NCI-H510A treated with DMSO at 0.1 percent for 48 hours (cell line): ENCODE data around the gene C3orf33.

Experiments used
- DNase-seq: peaks from one replicate; lab custom pipeline; 2025; lab: John Stamatoyannopoulos, UW

The C3orf33 gene

DNA sequence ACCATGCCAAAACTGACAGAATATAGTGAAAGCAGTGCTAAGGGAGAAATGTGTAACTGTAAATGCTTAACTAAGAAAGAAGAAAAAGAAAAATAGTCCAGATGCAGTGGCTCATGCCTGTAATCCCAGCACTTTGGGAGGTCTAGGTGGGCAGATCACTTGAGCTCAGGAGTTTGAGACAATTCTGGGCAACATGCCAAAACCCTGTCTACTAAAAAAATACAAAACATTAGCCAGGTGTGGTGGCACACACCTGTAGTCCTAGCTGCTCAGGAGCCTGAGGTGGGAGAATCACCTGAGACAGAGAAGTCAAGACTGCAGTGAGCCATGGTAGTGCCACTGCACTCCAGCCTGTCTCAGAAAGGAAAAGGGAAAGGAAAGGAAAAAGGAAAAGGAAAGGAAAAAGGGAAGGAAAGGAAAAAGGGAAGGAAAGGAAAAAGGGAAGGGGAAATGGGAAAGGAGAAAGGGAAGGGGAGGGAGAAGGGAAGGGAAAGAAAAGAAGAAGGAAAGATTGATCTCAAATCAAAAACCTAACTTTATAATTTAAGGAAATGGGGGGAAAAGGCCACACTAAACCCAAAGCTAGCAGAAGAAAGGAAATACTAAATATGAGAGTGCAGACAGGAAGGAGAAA lies 20.3 kb downstream of the C3orf33 start:
- DNase-seq = peak; percentile 4

DNA sequence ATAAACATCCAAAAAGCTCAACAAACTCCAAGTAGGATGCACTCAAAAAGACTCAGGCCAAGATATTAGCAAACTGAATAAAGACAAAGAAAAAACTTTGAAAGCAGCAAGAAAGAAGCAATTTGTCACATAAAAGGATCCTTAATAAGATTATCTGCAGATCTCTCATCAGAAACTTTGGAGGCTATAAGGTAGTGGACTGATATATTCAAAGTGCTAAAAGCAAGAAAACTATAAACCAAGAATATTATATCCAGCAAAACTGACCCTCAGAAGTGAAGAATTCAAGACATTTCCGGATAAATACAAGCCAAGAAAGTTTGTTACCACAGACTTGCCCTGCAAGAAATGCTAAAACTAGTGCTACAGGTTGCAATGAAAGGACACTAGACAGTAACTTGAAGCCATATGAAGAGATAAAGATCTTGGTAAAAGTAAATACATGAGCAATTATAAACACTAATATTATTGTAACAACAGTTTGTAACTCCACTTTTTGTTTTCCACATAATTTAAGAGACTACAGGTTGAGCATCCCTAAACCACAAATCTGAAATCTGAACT lies 23.6 kb downstream of the C3orf33 start:
- DNase-seq = no peak

DNA sequence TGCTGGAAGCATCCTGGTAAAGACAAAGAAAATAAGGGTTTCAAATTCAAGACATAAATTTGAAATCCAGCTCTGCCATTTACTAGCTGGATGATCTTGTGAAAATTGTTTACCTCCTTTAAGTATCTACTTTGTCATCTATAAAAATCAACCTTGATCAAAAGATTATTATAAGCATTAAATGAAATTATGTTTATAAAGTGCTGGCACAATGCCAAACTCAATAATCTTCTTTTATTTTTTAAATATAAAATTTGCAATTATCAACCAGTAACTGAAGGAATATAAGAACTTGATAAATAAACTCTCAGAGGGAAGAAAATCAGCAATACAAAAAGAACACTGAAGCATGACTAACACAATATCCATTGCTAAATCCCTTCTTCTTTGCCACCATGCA lies 25.8 kb downstream of the C3orf33 start:
- no peak for DNase-seq

DNA sequence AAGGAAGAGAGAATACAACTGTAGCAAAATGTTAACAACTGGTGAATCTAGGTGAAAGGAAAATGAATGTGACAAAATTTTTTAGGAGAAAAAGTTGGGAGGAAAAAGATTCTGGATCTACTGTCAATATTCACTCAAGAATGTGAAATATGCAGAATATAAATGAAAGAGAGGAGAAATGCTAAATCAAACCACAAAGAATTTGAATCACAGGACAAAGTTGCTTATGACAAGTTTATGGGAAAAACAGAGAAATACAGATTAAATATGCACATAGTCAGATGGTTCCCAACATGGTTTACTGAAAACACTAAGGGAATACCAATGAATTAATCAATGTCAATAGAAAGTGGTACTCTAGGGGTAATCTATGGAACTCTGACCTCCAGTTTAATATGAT lies 27.6 kb downstream of the C3orf33 start:
- DNase-seq = no peak

DNA sequence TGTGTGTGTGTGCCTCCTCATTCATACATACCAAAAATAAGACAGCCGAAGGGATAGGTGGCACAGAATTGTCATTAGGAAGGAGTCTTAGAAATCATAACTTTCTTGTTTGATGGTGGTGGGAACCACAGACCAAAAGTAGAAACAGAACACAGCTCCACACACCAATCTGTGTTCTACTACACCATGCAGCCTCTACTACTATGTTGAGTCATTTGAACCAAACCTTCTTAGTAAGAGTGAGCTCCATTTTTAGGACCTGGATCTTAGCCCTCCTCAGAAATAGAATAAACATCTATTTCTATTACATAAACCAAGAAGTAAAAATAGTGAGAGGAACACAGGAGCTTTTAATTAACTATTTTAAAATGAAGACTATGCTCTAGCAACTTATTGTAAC lies 33.3 kb downstream of the C3orf33 start:
- DNase-seq = no peak

DNA sequence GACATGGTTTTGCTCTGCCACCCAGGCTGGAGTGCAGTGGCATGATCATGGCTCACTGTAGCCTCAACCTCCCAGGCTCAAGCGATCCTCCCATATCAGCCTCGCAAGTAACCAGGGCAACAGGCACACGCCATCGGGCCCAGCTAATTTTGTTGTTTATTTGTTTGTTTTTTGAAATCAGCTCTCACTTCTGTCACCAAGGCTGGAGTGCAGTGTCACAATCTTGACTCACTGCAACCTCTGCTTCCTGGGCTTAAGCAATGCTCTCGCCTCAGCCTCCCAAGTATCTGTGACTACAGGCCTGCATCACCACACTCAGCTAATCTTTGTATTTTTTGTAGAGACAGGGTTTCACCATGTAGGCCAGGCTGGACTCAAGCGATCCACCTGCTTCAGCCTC lies 35.0 kb downstream of the C3orf33 start:
- DNase-seq = no peak

DNA sequence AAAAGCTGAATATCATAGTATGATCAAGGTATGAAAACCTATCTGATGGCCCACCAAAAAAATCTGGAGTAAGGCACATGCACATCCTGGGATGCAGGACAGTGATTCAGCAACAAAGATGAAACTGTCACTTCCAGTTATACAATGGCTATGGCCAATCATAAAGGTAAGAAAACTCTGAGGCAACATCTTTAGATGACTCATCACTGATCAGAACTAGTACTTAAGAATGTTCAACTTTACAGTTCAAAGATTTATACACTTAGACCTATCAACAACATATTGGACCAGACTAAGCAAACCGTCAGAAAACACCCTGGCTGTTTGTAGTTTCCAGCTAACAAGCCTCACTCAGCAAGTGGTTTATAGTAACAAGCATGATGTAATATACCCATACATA lies 39.9 kb downstream of the C3orf33 start:
- DNase-seq = no peak

DNA sequence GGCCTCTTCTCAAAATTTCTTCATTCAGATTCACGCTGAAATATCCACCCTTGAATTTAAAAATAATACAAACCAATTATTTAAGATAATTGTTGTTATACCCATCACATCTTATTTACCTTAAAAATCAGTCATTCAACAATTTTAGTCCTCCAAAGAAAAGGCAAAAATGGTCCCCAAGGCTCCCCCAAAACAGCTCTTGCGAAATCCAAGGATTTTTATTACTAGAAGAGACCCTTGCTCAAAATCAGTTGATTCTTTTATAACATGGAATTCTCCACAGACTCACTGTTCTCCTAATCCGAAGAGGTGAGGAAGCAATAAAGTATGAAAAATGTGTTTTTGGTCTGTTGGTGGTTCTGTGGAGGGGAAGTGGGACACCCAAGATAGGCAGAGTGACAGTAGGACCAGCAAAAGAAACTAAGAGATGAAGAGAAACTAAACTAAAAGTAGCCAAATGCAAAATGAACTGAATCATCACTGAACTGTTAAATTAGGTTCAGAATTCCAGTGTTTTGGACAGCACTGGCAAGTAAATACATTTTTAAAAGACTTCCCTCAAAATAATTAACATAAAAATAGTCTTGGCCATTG lies 42.1 kb downstream of the C3orf33 start:
- no peak for DNase-seq

DNA sequence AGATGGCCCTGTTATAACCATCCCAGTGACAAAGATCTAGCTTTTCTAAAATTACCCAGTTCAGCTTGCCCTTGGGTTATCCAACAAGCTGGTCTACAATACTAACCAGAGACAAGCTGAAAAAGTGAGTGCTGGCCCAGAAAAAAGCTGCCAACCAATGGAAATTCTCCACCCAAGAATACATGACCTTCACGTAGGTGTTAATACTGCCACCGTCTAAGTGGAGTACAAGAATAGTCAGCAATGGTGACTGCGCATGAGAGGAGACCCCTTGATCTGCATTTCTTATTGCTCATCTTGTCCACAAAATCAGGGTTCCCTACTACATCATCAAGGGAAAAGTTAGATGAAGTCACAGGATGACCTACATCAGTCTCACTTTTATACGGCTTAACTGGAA lies 45.4 kb downstream of the C3orf33 start:
- DNase-seq = no peak

DNA sequence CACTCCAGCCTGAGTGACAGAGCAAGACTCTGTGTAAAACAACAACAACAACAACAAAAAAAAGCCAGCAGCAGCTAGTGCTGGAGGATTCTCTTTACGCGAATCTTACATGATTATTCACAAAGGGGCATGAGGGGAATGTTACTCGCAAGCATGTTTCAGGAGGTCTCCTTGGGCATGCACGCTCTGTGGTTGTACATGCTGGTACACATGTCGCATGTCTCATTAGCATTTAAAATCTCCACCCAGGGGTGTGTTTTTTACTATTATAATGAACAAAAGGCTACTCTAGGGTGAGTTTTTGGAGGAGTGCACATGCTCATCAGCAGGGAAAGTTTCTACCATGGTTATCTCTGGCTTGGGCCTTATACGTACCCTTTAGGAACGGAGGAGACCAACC lies 48.5 kb downstream of the C3orf33 start:
- no peak for DNase-seq

DNA sequence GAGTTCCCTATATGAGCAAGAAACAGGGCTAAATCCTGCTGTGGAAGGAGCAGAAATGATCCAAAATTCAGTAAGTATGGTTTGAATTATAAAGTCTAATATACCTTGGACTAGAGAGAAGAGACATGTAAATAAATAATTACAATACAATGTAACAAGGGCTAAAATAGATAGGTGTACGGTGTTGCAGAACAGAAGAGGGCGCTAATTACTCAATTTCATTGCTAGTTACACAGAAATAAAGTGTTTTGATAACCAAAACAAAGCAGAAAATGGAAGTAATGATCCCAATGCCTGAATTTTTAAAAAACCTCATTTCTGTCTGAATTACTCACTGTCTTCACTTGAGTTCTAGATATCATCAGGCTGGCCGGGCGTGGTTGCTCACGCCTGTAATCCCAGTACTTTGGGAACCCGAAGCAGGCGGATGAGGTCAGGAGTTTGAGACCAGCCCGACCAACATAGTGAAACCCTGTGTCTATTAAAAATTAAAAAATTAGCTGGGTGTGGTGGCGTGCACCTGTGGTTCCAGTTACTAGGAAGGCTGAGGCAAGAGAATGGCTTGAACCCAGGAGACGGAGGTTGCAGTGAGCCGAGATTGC lies 52.9 kb downstream of the C3orf33 start:
- peak; percentile 40 for DNase-seq

DNA sequence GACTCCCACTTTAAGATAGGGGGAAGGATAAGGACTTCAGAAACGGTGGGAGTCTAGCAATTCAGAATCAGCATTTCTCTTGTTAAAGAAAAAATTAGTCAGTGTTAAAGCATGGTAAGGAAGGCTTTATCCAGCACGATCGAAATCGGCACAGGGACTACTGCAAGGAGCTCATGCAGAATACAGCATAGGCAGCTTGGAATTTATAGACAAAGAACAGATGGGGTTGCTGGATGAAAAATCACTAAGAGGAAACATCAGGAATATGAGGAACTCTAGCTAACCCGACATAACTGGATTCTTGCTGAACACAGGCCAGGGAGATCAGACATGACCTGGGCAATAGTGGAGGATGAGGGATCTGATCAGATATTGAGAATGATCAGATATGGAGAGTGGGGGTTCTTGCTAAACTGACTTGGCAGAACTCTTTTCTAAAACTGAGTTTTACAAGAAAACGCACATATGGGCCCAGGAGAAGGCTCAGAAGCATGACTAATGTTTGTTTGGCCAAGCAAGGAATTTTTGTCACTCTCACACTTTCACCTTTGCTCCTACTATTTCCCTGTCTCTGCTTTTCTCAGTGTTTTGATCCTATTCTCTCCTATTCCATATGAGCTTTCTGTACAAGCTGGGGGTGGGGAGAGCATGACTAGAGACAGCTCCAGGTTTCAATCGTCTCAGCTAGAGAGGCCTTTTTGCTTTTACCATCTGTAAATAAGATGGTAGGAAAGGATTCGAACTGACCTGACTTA lies 57.3 kb downstream of the C3orf33 start:
- DNase-seq = no peak

DNA sequence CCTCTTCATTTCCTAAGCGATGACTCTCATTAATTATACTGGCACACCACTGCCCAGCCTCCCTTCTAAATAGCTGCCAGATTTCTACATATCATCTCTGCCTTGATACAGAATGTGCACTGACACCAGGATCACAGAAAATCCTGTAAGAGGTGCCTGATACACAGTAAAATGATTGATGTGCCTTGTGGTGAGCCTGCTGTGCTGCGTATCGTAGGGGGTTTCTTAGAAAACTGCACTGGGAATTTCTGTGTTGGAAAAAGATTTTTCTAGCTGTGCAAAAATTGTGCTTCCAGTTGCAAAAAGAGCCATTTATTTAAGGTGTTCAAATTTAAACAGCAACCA lies 58.2 kb downstream of the C3orf33 start:
- no peak for DNase-seq

DNA sequence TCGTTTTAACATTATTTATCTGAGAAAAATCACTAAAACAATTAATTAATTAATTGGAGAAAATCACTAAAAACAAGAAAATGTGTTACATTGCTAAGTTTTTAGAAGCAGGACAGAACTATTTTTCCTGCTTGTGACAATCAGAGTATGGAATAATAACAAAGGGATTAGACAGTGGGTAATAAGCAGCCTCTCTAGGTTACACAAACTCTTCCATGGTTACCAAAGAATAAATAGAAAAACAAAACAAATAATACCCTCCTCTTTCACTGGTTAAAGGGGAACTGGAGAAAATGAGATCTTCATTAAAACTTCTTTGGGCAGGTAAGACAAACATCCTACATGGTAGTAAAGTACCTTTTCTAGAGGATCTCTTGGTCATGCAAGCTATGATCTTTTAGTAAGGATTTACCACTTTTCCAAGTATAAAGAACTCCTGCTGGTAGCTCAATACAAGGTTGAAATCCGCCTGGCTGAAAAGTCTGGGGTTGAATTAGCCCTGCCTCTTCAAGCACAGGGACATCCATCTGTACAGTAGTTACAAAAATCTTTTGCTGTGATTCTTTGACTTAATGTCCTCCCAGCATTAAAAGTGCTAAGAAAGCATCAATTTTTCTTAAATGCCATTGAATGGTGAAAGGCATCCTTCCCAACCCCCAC lies 58.7 kb downstream of the C3orf33 start:
- DNase-seq = no peak

DNA sequence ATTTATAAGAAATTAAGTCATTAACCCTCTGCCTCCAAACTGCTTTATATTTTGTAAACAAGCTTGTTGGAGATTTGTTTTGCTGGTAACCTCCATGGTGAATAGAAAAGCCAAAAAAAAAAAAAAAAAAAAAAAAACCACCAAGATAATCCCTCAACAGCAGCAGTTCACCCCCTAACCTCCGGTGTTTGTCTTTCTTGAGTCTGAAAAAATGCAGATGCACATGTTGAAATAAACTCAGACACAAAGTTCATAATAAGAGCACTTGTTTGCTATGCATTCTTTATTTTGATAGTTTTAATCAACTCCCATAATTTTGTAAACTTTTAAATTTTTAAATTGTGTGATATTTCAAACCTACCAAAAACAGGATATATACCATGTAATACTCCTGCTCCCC lies 59.4 kb downstream of the C3orf33 start:
- DNase-seq = no peak

DNA sequence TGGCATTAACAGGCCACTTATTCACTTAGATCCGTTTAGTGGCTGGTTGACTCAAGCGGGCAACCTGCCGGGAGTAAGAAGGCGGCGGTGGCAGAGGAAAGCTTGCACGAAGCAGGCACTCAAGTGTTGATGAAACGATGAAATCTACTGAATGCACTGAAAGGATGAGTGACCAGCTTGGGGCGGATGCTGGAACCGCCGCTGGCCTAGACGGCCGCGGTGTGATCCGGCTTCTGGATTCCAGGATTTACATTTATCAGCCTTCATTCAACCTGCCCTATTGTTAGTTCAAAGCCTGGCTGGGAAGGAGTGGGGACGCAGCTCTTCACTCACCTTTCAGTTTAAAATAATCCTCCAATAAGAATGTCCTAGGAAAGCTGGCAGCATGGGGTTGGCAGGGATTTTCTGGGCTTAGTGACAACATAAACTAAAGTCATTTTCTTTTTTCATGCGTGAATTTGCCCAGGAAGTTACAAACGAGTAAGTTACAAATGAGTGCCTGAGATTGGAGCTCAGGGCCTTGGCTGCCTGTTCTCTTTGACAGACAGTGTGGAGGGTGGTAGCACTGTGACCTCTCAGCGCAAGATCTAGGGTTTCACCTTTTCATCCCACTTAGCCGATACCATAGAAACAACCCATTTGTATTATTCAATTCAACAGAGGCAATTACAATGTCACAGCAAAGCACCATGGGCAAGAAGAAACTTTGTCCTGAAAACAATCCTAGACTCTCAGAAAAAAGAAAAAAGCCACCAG lies 60.1 kb downstream of the C3orf33 start:
- peak; percentile 46 for DNase-seq

DNA sequence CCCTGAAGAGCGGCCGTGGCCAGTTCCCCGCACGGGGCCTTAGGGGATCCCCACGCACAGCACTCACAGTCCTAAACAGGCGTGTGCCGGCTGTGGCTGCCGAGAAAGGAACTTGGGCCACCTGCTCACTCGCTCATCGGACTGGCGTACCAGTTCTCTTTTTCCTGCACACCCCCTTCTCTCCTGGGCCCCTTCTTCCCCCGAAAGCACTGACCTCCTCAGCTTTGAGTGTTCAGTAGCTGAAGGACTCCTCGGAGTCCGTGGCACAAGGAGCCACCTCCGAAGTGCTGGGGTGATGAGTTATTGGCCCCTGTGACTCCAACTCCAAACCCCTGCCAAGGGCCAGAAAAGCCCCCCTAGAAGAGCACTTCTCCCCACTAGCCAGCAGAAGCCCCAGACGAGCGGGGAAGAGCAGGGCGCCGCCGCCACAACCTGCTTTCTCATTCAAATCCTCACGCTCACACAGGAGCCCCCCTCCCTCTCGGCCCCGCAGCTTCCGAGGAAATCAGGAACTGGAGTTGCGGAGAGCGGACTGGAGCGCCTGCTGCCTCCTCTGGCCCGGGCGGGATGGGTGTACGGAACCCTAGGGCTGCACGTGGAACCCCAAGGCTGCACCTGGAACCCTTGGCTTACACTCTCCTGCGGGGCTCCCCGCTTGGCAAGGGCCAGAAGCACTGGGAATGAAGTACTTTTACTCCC lies 61.3 kb downstream of the C3orf33 start, which contains the start of gene PLCH1:
Gene PLCH1, minus strand, starts transcription at position 446 of the 699 bp plus-strand sequence. CDS start 40,847 bp downstream, outside the sequence.
- peak; percentile 58 for DNase-seq

DNA sequence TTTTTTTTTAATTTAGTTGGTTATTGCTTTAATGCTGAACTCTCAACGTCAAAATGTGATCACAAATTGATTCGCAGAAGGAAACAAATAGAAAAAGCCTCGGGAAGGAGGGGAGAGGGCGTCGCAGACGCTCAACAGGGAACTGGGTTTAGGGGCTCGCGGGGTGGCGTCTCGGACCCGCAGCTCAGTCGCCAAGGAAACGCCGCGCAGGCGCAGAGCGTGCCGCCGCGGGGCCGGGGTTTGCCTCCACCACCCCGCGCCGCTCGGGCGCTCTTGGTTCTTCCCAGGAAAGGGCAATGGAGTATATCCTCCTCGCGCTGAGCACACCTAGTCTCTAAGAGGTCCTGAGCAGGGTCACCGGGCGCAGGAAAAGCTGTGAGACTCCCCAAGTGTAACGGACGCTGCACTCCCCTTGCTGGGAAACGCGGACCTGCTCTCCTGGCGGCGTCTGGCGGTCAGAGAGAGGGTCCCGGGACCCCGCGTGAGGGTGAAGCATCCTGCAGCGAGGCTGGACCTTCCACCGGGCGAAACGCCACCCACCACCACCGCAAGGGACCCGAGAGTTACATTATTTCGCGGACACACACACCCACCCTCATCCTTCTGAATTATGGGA lies 62.0 kb downstream of the C3orf33 start:
- peak; percentile 61 for DNase-seq

DNA sequence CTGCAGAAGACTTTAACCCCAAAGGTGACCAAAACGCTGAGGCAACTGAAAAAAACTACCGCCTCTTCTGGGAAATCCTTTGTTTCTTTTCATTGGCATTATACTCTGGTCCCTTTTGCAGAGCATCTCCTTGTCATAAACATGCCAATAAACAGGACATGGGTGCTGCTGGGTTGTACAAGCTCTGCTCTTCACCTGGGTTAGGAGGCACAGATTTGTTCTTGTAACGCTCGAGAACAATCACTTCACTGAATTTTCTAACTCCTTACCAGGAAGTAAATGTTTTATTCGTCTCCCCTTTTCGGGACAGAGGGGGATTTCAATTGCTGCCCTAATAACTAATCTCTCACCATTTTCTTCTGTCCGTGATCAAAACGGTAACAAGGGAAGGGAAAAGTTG lies 62.5 kb downstream of the C3orf33 start:
- DNase-seq = peak; percentile 29

DNA sequence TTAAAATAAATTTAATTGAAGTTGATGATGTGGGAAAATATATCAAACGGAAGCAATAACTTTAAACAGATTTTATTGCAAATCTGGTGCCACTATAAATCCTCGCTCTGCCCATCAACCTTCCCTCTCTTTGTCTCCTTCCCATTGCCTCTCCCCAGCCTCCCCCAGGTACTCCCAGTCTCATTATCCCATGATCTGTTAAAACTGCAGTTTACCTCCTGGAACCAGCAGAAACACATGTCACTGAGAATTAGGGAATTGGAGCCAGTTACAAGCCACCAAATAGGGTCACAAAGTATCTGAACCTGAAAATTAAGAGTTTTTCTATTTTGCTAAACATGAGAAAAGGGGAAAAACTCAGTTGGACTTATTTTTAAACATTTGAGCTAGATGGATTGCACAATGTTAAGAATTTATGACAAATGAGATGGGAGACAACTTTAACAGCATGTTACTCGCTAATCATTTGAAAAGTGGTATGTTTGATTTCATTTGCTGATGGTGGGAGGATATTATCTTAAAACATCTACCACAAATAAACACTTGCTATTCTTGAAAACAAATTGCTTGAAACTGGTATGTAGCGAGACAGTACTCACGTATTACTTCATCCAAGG lies 63.6 kb downstream of the C3orf33 start:
- no peak for DNase-seq
